Glomerular visceral epithelial cell (primary cell): ENCODE data around the gene CEP63.
"Not testable (repeated sequence)": the region's sequence is repeated elsewhere in the genome, so short reads cannot be mapped to it uniquely, and the experiment has no call there.

Experiments used
- DNase-seq: peaks from one replicate; pipeline ENCODE4 v3.0.0-alpha.2; 2016; ENCODE audit errors: extremely low spot score

CEP63 gene

DNA sequence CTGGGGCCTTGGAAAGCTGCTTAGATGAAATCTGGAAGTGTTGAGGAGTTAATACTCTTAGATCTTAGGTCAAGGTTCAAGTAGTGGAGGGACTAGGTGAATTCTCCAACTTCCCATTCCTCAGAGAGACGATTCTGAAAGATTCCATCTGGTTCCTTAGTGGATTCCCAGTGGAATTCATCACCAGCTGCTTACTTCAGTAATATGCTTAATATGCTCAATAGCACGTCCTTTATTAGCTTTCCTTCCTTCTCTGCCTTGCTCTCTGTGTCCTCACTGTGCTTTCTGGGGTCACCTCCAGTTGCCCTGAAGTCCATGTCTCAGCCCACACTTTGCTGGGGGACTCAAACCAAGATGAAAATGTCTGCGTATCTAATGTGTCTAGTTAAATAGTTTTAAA is 31.0 kb downstream of the CEP63 start:
- no peak for DNase-seq

DNA sequence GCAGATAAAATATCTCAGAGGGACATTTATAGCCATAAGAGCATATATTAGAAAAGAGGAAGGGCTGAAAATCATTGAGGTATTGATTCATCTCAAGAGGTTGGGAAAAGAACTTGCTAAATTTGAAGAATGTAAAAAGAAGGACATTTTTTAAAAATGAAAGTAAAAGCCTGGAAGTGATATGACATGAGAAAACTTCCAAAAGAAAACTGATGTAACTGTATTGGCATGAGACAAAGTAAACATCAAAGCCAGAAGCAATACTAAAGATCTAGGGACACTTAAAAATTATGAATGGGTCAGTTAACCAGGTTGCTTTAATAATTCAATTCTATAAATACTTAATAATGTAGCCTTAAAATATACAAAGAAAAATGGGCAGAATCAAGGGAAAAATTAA is 31.9 kb downstream of the CEP63 start:
- no peak for DNase-seq

DNA sequence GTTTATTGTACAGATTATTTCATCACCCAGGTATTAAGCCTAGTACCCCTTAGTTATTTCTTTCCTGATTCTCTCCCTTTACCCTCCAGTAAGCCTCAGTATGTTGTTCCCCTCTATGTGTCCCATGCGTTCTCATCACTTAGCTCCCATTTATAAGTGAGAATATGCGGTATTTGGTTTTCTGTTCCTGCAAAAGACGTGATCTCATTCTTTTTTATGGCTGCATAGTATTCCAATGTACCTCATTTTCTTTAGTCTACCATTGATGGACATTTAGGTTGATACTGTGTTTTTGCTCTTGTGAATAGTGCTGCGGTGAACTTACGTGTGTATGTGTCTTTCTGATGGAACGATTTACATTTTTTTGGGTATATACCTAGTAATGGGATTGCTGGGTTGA is 36.7 kb downstream of the CEP63 start:
- no peak for DNase-seq

DNA sequence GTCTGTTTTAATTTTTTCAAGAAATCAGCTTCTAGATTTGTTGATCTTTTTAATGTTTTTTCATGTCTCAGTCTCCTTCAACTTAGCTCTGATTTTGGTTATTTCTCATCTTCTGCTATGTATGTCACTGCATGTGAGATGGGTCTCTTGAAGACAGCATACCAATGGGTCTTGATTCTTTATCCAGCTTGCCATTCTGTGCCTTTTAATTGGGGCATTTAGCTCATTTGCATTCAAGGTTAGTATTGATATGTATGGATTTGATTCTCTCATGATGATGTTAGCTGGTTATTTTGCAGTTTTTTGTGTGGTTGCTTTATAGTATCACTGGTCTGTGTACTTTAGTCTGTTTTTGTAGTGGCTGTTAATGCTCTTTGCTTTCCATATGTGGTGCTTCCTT is 39.4 kb downstream of the CEP63 start:
- no peak for DNase-seq

GRCh38 chr3:134526319-134526718 is 40.5 kb downstream of the CEP63 start:
- DNase-seq, result no peak

DNA sequence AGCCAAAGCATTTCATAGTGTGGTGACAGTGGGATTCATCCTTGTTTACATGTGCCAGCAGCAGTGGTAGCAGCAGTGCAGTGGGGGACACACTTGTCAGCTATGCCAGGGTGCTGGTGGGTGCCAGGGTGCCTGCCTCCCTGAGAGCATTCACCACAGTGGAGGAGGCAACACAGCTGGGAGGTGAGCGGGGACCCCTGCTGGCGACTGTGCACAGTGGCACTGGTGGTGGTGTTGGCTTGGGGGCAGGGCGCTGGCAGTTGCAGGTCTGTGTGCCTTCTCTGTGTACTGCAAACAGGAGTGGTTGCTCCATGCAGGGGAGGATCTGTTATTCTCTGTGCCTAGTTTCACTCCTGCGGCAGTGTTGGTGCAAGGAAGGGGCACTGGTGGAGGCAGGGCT is 41.2 kb downstream of the CEP63 start:
- no peak for DNase-seq

DNA sequence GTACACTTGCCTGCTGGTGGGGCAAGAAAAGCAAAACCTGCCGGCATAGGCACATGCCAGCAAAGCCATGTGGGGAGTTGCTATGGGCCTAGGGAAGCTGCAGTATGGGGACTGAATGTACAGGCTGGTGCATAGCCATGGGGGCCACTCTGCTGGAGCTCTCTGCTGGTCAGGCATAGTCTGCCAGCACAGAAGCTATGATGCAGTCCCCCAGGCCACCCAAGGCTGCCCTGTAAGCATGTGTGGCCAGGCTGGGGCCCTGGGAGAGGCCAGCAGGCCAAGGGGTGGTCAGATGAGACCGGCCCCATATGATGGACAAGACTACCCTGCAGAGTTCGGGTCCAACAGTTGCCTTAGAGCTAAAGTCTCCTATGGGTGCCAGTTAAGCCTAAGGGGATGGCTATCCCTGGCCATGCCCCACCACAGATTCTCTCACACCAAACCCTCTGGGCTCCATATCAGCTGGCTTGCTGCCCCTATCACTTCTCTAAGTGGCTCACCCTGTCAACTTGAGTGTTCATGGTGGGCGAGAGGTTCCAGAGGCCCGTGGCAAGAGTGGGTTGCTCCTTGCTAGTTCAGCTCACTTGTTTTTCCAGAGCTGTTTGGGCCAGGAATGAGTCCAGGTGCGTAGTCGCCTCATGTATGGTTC is 41.8 kb downstream of the CEP63 start:
- no peak for DNase-seq

DNA sequence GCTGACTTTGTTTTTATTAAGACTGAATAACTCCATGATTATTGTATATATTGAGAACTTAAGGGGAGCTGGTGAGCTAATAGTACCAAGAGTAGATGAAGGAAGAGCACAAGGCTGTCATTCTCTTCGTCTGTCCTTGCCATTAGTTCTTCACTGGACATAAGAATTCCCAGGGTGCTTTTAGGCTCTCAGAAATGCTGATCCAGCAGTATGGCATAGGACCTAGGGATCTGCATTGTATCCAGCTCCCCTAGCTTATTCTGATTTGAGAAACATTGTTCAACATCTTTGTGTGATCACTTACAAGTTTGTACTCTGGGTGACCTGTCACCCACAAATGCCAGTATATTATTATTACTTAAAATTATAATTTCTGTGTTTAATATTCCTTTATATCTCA is 47.6 kb downstream of the CEP63 start:
- no peak for DNase-seq

- DNase-seq, result no peak
Observed at GRCh38 chr3:134535186-134535970, 49.5 kb downstream of the CEP63 start.

DNA sequence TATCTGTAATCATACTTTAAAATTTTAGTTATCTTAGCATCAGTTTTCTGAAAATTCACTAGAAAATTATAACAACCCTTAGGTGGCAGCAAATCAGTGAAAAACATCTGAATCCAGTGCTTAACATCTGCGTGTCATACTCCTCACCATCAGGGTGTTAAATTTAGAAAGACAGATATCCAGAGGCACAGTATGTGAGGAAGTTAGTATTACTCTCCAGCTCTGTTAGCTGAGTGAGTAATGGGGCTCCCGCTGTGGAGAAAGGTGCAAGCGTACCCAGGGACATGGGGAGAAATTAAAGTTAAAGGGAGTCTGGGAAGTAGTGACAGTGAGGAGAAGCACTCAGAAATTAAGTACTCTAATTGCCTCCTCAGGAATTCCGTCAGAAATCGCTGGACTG is 50.9 kb downstream of the CEP63 start:
- DNase-seq, result no peak

DNA sequence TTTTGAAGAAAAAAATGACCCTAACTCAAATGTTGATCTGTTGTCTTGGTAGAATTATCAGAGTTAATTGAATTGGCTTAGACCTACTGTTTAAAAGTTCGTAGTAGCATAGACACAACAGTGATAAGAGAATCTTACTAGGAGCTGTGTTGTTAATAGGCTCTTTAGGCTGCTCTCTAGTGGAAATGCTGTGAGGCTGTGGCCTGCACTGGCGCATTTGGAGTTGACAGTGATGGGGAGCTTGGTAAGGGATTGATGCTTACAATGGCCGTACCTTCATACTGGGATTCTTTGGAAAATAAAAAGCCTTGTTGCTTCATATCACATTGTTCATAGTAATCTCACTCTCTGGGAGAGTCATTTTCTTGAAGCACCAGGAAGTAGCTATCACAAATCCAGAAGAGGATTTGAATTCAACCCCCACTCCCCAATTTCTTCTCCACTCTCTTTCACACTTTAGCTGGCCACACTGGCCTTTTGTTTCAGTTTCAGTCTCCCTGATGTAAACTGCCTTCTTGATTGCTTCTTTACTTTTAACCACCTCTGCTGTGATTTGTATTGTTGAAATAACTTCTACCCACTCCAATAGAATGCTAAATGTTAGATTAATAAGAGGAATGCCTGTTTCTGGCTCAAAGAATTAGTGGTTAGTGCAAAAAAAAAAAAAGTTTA is 56.6 kb downstream of the CEP63 start:
- no peak for DNase-seq

DNA sequence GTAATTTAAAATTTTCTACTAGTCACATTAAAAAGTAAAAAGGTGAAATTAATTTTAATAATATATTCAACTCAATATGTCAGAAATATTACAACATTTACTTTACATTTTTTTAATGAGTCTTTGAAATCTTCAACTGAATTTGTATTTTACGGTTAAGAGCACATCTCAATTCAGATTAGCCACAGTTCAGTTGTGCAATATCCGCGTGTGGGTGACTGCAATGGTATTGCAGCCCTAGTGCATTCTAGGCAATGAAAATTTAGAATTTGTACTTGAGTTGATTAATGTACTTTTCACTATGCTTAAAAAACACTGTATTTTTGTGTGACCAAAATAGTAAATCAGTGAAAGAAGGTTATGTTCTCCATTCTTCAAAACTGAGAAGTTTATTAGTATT is 57.3 kb downstream of the CEP63 start:
- no peak for DNase-seq

DNA sequence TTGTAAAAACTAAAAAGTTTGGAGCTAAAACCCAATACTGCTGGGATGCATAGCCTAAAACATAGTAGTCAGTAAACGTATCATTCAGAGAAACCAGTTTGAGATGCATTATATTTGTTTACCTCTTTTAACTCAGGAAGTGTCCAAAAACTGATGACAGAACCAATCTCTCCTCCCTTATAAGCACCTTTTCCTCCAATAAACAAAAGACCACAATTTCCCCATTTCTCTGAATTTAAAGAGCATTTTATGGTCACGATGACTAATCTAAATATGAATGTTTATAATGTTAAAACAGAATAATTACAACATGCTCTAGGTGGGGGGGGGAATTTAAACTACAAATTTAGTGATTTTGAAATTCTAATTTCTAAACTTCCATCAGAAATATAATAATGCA is 58.5 kb downstream of the CEP63 start:
- DNase-seq, result no peak

DNA sequence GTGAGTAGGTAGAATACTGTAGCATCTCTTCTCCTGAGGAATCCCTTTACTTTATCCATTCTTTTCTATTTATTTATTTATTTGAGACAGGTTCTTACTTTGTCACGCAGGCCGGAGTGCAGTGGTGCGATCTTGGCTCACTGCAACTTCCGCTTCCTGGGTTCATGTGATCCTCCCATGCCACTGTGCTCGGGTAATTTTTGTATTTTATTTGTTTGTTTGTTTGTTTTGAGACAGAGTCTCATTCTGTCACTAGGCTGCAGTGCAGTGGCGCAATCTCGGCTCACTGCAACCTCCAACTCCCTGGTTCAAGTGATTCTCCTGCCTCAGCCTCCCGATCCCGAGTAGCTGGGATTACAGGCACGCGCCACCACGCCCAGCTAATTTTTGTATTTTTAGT is 58.9 kb downstream of the CEP63 start:
- not testable (repeated sequence) for DNase-seq

DNA sequence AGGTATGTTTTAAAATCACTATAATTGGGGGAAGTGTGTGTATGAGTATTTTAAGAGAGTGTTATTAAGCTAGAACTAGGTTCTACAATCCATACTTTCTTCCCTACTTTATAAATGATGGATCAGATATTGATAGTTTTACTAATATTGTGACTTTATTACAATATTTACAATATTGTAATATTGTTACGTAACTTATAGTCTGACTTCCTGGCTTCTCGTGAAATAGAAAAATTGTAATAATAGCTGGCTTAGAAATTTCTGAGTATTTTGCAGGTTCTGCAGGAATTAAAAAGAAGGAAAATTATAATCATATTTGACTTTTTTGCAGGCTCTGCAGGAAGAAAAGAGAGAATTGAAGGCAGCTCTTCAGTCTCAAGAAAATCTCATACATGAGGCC is 60.0 kb downstream of the CEP63 start:
- DNase-seq, result no peak

DNA sequence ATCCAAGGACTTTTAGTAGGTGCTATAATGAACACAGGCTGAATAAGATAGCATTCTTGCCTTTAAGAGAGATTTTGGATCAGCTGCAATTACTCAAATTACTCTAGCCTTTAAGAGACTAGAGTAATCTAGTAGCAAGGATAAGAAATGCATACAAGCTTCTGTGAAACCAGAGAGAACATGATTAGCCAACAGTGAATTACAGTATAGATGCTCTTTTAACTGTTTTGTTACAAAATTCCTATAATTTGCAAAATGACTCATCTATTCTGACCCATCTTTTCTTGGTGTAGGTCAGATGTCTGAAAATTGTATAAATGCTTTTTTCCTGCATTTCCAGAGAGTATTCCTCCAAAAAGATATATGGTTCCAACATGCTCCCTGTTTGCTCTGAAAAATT is 66.9 kb downstream of the CEP63 start:
- DNase-seq, result no peak

DNA sequence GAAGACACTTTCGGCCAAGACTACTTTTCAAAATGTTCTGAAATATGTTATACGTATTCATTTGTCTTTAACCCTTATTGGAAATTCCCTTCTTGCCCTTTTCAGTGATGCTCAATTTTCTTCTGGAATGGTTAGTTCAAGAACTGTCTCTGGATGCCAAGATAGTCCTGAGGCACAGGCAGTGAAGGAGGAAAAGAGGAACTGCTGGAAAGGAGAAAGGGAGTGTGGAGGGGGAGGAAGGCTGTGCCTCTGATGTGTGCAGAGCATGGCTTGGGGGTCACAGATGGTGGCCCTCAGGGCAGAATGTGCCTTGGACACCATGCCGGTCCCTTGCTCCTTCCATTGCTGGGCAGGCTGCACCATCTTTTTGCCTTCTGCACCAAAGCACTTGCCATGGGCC is 73.7 kb downstream of the CEP63 start:
- DNase-seq, result no peak

DNA sequence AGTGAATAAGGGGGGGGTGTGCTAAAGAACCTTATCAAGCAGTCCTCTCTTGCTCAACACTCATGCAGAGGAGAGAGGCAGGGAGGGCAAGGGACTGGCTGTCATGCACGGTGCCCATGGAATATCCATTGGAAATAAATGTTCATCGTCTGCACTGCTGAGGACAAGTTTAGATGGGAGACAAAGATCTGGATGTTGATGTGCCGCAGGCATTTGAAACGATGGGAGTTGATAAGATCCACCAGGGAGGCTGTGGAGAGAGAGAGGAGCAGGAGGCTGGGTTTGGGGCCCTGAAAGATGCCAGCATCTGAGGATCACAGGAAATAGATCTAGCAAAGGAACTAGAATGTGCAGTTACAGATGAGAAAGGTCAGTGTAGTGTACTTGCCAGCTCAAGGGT is 76.2 kb downstream of the CEP63 start:
- no peak for DNase-seq

DNA sequence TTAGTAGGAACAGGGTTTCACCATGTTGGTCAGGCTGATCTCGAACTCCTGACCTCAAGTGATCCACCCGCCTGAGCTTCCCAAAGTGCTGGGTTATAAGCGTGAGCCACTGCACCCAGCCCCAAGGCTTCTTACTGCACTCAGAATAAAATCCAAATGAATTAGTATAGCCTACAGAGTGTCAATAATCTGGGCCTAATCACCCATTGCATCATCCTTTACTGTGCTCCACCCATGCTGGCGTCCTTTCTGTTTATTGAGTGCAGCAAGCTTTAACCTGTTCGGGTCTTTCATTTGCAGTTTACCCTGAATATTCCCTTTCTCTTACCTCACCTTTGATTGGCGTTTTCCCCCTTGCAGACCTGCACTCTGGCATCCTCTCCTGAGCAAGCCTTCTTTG is 77.7 kb downstream of the CEP63 start:
- no peak for DNase-seq

DNA sequence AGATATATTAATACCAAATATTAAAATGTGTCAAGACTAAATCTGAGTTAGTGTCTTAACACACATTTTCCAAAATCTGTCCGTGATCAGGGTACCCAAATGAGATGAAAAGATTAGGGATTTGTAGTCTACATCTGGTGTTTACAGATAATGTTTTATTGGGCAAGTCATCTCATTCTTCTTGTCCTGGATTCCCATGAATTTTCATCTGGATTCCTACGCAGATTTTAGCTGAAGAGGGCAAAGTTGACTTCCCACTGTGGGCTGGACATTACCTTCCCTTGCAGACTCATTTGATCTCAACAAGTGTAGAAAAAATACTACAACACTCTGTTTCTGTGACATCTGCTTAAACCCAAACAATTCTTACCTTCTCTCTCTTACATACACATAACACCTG is 79.1 kb downstream of the CEP63 start:
- no peak for DNase-seq

GRCh38 chr3:134567605-134568004 is 81.7 kb downstream of the CEP63 start:
- DNase-seq, result peak; percentile 8

GRCh38 chr3:134568790-134569189 is 82.9 kb downstream of the CEP63 start:
- no peak for DNase-seq

DNA sequence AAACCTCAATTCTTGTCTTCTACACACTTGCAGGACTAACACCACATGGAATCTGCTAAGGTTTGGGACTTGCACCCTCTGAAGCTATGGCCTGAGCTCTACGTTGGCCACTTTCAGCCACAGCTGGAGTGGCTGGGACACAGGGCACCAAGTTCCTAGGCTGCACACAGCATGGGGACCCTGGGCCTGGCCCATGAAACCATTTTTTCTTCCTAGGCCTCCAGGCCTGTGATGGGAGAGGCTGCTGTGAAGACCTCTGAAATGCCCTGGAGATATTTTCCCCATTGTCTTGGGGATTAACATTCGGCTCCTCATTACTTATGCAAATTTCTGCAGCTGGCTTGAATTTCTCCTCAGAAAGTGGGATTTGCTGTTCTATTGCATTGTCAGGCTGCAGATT is 84.0 kb downstream of the CEP63 start:
- DNase-seq, result not testable (repeated sequence)
